ENCODE results near the gene CLEC4M. TPM values are rescaled to one million over a fixed set of nuclear protein-coding genes. Genes with fewer than 3 reads are reported as not detected.
"Not testable (repeated sequence)": the region's sequence is repeated elsewhere in the genome, so short reads cannot be mapped to it uniquely, and the experiment has no call there.

Gene CLEC4M
- polyA plus RNA-seq, 1 donor (not counting 4 experiments of a cell fraction or from before 2014, with no cell fraction given) = not detected

- no peak for DNase-seq (ENCODE audit: low read depth, low spot score)
- Histone ChIP-seq H3K4me2 (ENCODE audit: control insufficient read depth, extremely low read depth, insufficient read depth, low read depth, low read length) (peak overlapping the region; percentile 17), H3K9me1 (ENCODE audit: control insufficient read depth, extremely low read depth, insufficient read depth, low read length) (no peaks in the 10 kb centered on the region), H3K4me3 (ENCODE audit: control insufficient read depth in 2 of 3, extremely low read depth in 1 of 3, insufficient read depth in 2 of 3, low read depth in 1 of 3, low read length in 3 of 3) (no peak overlapping the region), H4K20me1 (ENCODE audit: control insufficient read depth, extremely low read depth, insufficient read depth, low read length) (no peaks in the 10 kb centered on the region), H2AFZ (ENCODE audit: control insufficient read depth, low read length) (no peak overlapping the region), H3K4me1 (ENCODE audit: control insufficient read depth, extremely low read depth, insufficient read depth, low read length) (peaks cover 20% of the 10 kb centered on the region), H3K36me3 (ENCODE audit: control insufficient read depth in 2 of 2, extremely low read depth in 1 of 2, insufficient read depth in 2 of 2, low read length in 2 of 2) (no peaks in the 10 kb centered on the region), H3K27me3 (ENCODE audit: control insufficient read depth, extremely low read depth, insufficient read depth, low read length) (no peaks in the 10 kb centered on the region), H3K9me3 (ENCODE audit: control insufficient read depth, low read depth, low read length) (peaks cover 4% of the 10 kb centered on the region), H3K79me2 (ENCODE audit: control insufficient read depth, insufficient read depth, low read length) (no peaks in the 10 kb centered on the region), H3K27ac (ENCODE audit: control insufficient read depth, insufficient read depth, low read length) (no peak overlapping the region), H3K9ac (ENCODE audit: control insufficient read depth, extremely low read depth, insufficient read depth, low read length) (no peak overlapping the region)
- FAIRE-seq = no peak
- TF ChIP-seq EZH2 (IDR thresholded peaks at IDR 0.05; ENCODE audit: low read length) (no peak), CTCF (optimal IDR thresholded peaks at IDR 0.05 in 1 of 3, IDR thresholded peaks at IDR 0.05 in 1 of 3, conservative IDR thresholded peaks at IDR 0.05 in 1 of 3; ENCODE audit: extremely low read depth in 1 of 3, insufficient read depth in 2 of 3, low read length in 3 of 3) (no peak)
- dilution Hi-C loops (cut with MboI; ENCODE audit: extremely low pct_ligation_motif_present, low sequenced_read_pairs) = no loop called here
These were observed 52.3 kb downstream of the CLEC4M start for GRCh38 chr19:7815325-7815724.

GRCh38 chr19:7816040-7816439 is 53.0 kb downstream of the CLEC4M start:
- H3K9me1 ChIP-seq (ENCODE audit: control insufficient read depth, extremely low read depth, insufficient read depth, low read length); dilution Hi-C loops (cut with MboI; ENCODE audit: extremely low pct_ligation_motif_present, low sequenced_read_pairs); H3K27me3 ChIP-seq (ENCODE audit: control insufficient read depth, extremely low read depth, insufficient read depth, low read length); H3K27ac ChIP-seq (ENCODE audit: control insufficient read depth, insufficient read depth, low read length); FAIRE-seq; H3K4me3 ChIP-seq (ENCODE audit: control insufficient read depth in 2 of 3, extremely low read depth in 1 of 3, insufficient read depth in 2 of 3, low read depth in 1 of 3, low read length in 3 of 3); H3K4me2 ChIP-seq (ENCODE audit: control insufficient read depth, extremely low read depth, insufficient read depth, low read depth, low read length); DNase-seq (ENCODE audit: low read depth, low spot score); H3K9ac ChIP-seq (ENCODE audit: control insufficient read depth, extremely low read depth, insufficient read depth, low read length); H2AFZ ChIP-seq (ENCODE audit: control insufficient read depth, low read length); H3K79me2 ChIP-seq (ENCODE audit: control insufficient read depth, insufficient read depth, low read length); H4K20me1 ChIP-seq (ENCODE audit: control insufficient read depth, extremely low read depth, insufficient read depth, low read length); H3K9me3 ChIP-seq (ENCODE audit: control insufficient read depth, low read depth, low read length); H3K36me3 ChIP-seq (ENCODE audit: control insufficient read depth in 2 of 2, extremely low read depth in 1 of 2, insufficient read depth in 2 of 2, low read length in 2 of 2): not testable (repeated sequence)
- H3K4me1 ChIP-seq (ENCODE audit: control insufficient read depth, extremely low read depth, insufficient read depth, low read length) = peaks cover 20% of the 10 kb centered on the region

GRCh38 chr19:7817801-7818200 is 54.8 kb downstream of the CLEC4M start:
- DNase-seq (ENCODE audit: low read depth, low spot score) = no peak
- no peaks in the 10 kb centered on the region for H4K20me1 ChIP-seq (ENCODE audit: control insufficient read depth, extremely low read depth, insufficient read depth, low read length)
- FAIRE-seq = no peak
- TF ChIP-seq CTCF (optimal IDR thresholded peaks at IDR 0.05 in 1 of 3, IDR thresholded peaks at IDR 0.05 in 1 of 3, conservative IDR thresholded peaks at IDR 0.05 in 1 of 3; ENCODE audit: extremely low read depth in 1 of 3, insufficient read depth in 2 of 3, low read length in 3 of 3) (no peak), EZH2 (IDR thresholded peaks at IDR 0.05; ENCODE audit: low read length) (no peak)
- H3K9me1 ChIP-seq (ENCODE audit: control insufficient read depth, extremely low read depth, insufficient read depth, low read length) = no peaks in the 10 kb centered on the region
- peaks cover 7% of the 10 kb centered on the region for H3K4me1 ChIP-seq (ENCODE audit: control insufficient read depth, extremely low read depth, insufficient read depth, low read length)
- H3K9ac ChIP-seq (ENCODE audit: control insufficient read depth, extremely low read depth, insufficient read depth, low read length) = no peak overlapping the region
- dilution Hi-C loops (cut with MboI; ENCODE audit: extremely low pct_ligation_motif_present, low sequenced_read_pairs) = no loop called here
- peaks cover 2% of the 10 kb centered on the region for H3K9me3 ChIP-seq (ENCODE audit: control insufficient read depth, low read depth, low read length)
- no peak overlapping the region for H3K4me2 ChIP-seq (ENCODE audit: control insufficient read depth, extremely low read depth, insufficient read depth, low read depth, low read length)
- H3K27ac ChIP-seq (ENCODE audit: control insufficient read depth, insufficient read depth, low read length) = no peak overlapping the region
- no peaks in the 10 kb centered on the region for H3K27me3 ChIP-seq (ENCODE audit: control insufficient read depth, extremely low read depth, insufficient read depth, low read length)
- no peak overlapping the region for H2AFZ ChIP-seq (ENCODE audit: control insufficient read depth, low read length)
- H3K79me2 ChIP-seq (ENCODE audit: control insufficient read depth, insufficient read depth, low read length) = no peaks in the 10 kb centered on the region
- no peak overlapping the region for H3K4me3 ChIP-seq (ENCODE audit: control insufficient read depth in 2 of 3, extremely low read depth in 1 of 3, insufficient read depth in 2 of 3, low read depth in 1 of 3, low read length in 3 of 3)
- no peaks in the 10 kb centered on the region for H3K36me3 ChIP-seq (ENCODE audit: control insufficient read depth in 2 of 2, extremely low read depth in 1 of 2, insufficient read depth in 2 of 2, low read length in 2 of 2)
